SKM-1 (cell line): ENCODE measurements around the gene OR2AE1.
A peak's percentile ranks its signal among the peaks of the same experiment; 100 is the strongest.
"Not testable (repeated sequence)": the region's sequence is repeated elsewhere in the genome, so short reads cannot be mapped to it uniquely, and the experiment has no call there.

ENCODE experiments used
- DNase-seq: peaks from one replicate; lab custom pipeline; 2025; ENCODE audit not compliant: unreplicated experiment; lab: John Stamatoyannopoulos, UW

OR2AE1 gene, protein sequence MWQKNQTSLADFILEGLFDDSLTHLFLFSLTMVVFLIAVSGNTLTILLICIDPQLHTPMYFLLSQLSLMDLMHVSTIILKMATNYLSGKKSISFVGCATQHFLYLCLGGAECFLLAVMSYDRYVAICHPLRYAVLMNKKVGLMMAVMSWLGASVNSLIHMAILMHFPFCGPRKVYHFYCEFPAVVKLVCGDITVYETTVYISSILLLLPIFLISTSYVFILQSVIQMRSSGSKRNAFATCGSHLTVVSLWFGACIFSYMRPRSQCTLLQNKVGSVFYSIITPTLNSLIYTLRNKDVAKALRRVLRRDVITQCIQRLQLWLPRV

DNA sequence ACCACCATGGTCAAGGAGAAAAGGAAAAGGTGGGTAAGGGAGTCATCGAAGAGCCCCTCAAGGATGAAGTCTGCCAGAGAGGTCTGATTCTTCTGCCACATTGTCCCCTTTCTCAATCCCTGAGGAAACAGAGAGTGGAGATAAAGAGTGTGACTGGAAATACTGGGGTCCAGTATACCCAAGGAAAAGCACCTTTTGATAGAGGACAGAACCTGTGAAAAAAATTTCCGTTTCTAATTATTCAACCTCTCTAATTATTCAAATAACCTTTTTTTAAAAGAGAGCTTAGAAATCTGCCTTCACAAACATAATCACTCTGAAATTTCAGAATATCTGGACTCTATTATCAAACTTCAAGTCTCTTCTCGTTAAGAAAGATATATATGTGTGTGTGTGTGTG is at the start of gene OR2AE1:
OR2AE1 (minus strand) TSS at position 101 of the 400 bp plus-strand sequence; CDS start at position 101, 0 bp downstream.
- no peak for DNase-seq

DNA sequence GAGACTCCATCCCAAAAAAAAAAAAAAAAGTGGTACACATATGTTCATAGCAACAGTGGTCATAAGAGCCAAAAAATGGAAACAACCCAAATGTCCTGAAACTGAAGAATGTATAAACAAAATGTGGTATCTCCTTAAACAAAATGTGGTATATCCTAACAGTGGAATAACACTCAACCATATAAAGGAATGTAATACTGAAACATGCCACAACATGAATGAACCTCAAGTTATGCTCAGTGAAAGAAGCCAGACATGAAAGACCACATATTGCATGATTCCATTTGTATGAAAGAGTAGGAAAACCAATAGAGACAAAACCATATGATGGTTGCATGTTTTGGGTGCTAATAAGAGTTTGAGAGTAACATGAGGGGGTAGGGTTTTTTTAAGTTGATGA is 49.5 kb upstream of the OR2AE1 start:
- no peak for DNase-seq

- no peak for DNase-seq
Observed at GRCh38 chr7:99923200-99923599, 46.4 kb upstream of the OR2AE1 start.

- DNase-seq: no peak
Observed at GRCh38 chr7:99920149-99920548, 43.3 kb upstream of the OR2AE1 start.

DNA sequence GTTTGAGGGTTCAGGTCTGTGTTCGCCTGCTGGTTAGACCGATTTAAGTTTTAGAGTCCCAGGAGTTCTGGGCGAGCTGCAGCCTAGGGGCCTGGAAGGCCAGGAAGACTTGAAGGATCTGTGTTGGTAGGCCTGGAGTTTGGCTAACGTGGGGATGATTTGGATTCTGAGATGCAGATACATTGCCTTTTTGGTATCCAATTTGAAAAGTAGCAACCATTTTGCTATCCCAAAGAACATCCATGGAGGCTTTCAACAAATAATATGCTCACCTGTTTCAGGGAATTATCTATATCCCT is 42.9 kb upstream of the OR2AE1 start:
- DNase-seq: no peak

DNA sequence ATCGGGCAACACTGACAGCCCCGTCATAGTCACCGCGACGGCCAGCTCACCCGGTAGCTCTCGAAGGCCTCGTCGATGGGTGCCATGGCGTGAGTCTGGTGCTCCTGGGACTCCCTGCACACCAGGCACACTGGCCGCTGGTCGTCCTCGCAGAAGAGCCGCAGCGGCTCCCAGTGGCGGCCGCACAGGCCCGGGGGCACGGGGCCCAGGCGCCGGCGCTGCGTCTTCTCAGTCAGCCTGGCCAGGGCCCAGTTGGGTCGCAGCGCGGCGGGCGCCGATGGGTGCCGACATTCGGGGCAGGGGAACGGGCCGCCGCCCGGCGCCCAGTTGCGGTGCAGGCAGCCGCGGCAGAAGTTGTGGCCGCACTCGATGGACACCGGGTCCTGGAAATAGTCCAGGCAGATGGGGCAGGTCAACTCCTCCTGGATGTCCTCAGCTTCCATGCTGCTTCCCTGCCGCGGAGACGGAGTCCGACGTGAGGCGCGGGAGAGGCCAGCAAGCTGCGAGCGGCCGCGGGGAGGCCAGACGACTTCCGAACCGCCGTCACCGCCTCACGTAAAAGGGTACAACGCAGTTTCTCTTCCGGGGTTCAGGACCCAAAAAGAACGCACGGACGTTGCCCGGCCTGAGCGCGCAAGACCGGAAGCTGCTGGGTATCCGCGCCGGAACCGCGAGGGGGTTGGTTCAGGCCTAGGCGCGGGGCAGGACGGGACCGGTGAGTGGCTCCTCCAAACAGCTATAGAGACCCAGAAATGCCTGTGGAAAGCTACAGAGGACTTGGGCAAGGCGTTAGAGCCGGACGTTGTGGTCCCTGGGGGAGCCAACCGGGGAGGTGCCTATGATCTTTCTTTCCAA is 42.4 kb upstream of the OR2AE1 start, which contains the start of gene TRIM4:
TRIM4 (minus strand) TSS at position 572 of the 855 bp plus-strand sequence; CDS start at position 443, 129 bp downstream.
- DNase-seq: peak; percentile 88

GRCh38 chr7:99910976-99911375 is 34.1 kb upstream of the OR2AE1 start:
- no peak for DNase-seq

DNA sequence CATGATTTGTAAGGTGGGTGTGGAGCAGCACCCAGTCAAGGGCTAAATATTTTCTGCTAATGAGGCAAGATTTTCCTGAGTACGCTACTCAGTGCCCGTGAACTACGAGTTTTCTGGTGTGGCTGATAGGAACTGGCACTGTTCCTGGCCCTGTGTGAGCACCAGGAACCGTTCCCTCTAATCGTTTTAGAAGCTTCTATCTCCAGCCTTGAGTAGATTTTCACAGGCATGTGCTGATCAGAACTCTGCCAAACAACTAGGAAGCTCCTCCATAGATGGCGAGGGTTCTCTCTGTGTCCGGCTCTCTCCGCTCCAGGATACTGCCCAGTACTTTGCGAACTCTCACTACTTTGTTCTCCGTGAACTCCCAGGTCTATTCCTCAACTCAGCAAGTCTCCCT is 24.7 kb upstream of the OR2AE1 start:
- DNase-seq: no peak

DNA sequence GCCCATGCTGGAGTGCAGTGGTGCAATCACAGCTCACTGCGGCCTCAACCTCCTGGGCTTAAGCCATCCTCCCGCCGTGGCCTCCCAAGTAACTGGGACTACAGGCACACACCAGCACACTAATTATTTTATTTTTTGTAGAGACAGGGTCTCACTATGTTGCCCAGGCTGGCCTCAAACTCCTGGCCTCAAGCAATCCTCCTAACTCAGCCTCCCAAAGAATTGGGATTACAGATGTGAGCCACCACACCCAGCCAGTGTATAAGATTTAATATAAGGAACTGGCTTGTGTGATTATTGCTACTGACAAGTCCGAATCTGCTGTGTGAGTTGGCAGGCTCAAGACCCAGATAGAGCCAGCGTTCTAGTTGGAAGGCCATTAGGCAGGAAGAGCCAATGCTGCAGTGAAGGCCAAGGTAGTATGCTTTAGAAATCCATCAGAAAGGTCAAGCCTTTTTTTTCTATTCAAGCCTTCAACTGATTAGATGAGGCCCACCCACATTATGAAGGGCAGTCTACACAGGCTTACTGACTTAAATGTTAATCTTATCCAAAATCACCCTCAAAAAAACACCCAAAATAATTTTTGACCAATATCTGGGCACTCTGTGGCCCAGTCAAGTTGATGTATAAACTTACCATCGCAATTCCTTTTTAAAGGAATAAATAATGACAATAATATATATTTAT is 23.1 kb upstream of the OR2AE1 start:
- DNase-seq: no peak

GRCh38 chr7:99898836-99899235 is 22.0 kb upstream of the OR2AE1 start:
- DNase-seq: no peak

- DNase-seq: no peak
Observed at GRCh38 chr7:99898023-99898357, 21.2 kb upstream of the OR2AE1 start.

DNA sequence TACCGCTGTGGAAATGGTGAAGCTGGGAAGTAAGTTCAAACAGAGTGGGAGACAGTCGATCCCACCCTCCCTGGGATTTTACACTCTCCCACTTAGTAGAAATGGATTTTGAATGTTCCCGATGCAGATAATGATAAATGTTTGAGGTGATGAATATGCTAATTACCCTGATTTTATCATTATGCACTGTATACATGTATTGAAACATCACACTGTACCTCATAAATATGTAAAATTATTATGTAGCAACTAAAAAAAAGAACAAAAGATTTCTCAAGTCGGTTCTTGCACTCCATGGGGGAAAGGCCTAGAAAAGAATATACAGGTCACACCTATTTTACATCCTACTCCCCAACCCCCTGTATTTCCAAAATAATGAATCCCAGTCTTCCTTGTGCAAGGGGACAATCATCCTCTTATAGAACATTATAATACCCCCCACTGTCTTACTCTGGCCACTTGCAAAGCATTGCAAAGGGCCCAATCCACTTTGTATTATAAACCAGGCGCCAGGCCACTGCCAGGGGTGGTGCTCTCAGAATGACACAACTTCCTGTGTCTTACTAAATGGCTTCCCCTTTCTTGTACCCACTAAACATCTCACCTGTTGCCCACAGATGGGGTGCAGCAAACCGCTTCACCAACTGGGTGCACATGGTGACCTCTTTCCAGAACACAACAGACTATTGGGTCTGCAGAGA is 20.6 kb upstream of the OR2AE1 start:
- no peak for DNase-seq

GRCh38 chr7:99894738-99895137 is 17.9 kb upstream of the OR2AE1 start:
- no peak for DNase-seq

GRCh38 chr7:99893280-99893679 is 16.4 kb upstream of the OR2AE1 start:
- no peak for DNase-seq

DNA sequence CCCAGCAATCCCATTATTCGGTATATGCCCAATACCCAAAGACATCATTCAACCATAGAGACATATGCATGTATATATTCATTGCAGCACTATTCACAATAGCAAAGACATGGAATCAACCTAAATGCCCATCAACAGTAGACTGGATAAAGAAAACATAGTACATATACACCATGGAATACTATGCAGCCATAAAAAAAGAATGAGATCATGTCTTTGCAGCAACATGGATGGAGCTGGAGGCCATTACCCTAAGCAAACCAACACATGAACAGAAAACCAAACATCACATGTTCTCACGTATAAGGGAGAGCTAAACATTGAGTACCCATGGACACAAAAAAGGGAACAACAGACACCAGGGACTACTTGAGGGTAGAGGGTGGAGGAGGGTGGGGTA is 13.5 kb upstream of the OR2AE1 start:
- not testable (repeated sequence) for DNase-seq

DNA sequence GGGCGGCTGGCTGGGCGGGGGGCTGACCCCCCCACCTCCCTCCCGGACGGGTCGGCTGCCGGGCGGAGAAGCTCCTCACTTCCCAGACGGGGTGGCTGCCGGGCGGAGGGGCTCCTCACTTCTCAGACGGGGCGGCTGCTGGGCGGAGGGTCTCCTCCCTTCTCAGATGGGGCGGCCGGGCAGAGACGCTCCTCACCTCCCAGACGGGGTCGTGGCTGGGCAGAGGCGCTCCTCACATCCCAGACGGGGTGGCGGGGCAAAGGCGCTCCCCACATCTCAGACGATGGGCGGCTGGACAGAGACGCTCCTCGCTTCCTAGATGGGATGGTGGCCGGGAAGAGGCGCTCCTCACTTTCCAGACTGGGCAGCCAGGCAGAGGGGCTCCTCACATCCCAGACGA is 11.5 kb upstream of the OR2AE1 start:
- not testable (repeated sequence) for DNase-seq

- DNase-seq: no peak
Observed at GRCh38 chr7:99881370-99881769, 4.5 kb upstream of the OR2AE1 start.

DNA sequence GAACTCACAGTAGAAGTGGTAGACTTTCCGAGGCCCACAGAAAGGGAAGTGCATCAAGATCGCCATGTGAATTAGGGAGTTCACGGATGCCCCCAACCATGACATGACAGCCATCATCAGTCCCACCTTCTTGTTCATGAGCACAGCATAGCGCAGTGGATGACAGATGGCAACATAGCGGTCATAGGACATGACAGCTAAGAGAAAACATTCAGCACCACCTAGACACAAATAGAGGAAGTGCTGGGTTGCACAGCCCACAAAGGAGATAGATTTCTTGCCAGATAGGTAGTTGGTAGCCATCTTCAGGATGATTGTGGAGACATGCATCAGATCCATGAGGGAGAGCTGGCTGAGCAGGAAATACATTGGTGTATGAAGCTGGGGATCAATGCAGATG is 342 bp downstream of the OR2AE1 start:
- peak; percentile 24 for DNase-seq

DNA sequence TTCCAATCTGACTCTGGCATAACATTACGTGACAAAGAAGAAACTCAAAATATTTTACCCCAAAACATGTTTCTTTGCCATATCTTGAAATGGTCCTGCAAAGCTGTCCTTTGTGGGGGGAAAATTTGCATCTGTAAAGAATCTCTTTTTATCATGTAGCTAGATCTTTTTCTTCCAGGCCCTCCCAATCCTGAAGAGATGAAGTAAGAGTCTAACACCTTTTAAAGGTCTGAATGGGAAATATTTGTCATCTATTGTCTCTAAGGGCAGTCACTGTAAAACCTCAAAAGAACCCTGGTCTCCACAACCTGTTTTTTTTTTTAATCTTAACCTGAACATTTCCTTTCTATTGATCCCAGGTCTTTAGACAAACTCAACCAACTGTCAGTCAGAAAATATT is 8.6 kb downstream of the OR2AE1 start:
- DNase-seq: no peak

DNA sequence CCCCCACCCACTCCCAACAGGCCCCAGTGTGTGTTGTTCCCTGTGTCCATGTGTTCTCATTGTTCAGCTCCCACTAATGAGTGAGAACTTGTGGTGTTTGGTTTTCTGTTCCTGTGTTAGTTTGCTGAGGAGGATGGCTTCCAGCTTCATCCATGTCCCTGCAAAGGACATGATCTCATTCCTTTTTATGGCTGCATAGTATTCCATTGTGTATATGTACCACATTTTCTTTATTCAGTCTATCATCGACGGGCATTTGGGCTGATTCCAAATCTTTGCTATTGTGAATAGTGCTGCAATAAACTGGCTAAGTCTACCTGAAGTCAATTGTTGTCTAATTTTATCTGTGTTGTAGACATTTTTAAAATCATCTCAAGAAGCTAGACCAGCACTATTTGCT is 9.4 kb downstream of the OR2AE1 start:
- DNase-seq: not testable (repeated sequence)

- no peak for DNase-seq
Observed at GRCh38 chr7:99863847-99864440, 12.9 kb downstream of the OR2AE1 start.
